C4-2B (cell line): ENCODE measurements around the gene TCERG1L.

ENCODE experiments used
- ZFX ChIP-seq: fragments of 450-650 bp; IDR thresholded peaks from 2 replicates; pipeline ENCODE4 v1.6.1; 2017
- TF ChIP-seq, protein P1 (sequence below): fragments of 450-650 bp; conservative IDR thresholded peaks from 2 replicates; pipeline ENCODE4 v1.5.1; 2017; ENCODE audit warnings: mild to moderate bottlenecking

DNA sequence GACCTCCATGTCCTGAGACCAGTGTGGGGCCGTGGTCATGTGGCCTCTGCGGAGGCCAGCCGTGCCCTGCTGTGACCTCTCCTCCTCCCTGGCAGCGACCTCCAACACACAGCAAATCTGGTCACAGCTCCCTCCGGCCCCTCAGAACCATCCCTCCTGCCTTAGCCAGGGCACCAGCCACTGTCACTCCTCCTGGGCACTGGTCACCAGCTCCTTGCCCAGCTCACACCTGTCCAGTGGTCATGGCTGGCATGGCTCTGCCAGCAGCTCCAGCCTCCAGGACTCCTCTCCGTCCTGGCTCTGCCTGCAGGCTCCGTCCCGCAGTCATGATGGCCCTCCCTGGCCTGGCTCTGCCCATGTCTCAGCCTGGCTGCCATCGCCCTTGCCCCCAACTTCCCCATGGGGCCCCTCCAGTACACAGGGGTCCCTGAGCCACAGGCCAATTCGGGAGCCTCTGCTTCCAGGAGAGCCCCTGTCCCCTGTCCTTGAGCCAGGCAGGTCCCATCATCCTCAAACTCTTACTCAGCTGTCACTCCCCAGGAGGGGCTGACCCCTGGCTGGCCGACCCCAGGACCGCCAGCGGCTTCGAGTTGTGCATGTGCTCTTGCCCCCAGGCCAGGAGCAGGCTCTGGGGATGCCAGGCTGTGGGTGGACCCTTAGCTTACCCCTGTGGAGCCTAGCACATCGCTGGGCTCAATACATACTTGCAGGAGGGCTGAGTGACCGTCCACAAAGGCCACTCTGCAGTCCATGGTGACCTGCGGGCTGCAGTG lies 92.5 kb downstream of the TCERG1L start:
- TF ChIP-seq, protein P1, sequence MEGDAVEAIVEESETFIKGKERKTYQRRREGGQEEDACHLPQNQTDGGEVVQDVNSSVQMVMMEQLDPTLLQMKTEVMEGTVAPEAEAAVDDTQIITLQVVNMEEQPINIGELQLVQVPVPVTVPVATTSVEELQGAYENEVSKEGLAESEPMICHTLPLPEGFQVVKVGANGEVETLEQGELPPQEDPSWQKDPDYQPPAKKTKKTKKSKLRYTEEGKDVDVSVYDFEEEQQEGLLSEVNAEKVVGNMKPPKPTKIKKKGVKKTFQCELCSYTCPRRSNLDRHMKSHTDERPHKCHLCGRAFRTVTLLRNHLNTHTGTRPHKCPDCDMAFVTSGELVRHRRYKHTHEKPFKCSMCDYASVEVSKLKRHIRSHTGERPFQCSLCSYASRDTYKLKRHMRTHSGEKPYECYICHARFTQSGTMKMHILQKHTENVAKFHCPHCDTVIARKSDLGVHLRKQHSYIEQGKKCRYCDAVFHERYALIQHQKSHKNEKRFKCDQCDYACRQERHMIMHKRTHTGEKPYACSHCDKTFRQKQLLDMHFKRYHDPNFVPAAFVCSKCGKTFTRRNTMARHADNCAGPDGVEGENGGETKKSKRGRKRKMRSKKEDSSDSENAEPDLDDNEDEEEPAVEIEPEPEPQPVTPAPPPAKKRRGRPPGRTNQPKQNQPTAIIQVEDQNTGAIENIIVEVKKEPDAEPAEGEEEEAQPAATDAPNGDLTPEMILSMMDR = no peak
- TF ChIP-seq ZFX = no peak
